Measurements from ENCODE around the gene RIPK3.

DNA sequence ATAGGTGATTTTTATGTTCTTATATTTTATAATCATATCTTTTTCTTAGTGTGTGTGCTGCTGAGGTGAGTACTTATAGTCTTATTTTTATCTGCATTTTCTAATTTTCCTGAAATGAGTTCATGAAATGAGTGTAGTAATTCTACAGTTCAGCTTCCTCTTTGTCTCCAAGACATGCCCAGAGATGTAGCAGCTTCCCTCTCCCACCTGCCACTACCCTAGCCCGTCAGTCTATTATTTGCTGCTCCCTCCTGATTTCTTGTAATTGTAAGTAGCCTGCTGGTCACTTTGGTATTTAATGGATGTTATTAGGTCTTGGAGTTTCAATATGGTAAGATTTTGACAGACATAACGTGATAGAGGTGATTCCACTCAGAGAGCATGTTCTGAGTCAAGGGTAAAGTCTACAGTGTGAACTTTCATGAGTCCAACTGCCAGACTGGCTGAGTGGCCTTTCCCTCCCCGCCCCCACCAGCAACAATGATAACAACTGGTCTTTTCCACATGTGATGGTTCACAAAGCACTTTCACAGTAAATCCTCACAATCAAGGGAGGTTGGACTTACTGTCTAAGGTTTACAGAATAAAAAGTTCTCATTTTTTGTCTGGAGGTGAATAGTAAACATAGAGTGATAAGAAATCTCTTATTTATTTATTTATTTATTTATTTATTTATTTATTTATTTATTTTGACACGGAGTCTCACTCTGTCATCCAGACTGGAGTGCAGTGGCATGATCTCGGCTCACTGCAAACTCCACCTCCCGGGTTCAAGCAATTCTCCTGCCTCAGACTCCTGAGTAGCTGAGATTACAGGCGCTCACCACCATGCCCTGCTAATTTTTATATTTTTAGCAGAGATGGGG lies 4.2 kb upstream of the RIPK3 start:
- TF ChIP-seq GATA2 (IDR thresholded peaks at IDR 0.05; ENCODE audit: low read depth, low read length) (no peak), GATA3 (IDR thresholded peaks at IDR 0.05; ENCODE audit: low read depth, low read length) (no peak)

Measured in SH-SY5Y (cell line).